HG02981 (cell line): ENCODE data around the gene SYNGR3.
"Not testable (repeated sequence)": the region's sequence is repeated elsewhere in the genome, so short reads cannot be mapped to it uniquely, and the experiment has no call there.

ENCODE experiments used
- ATAC-seq: cut with Tn5 transposase; IDR thresholded peaks from one replicate; pipeline ENCODE4 v1.9.1; 2021; ENCODE audit warnings: mild to moderate bottlenecking, moderate library complexity; ENCODE audit not compliant: unreplicated experiment

Gene SYNGR3

GRCh38 chr16:2006317-2006716, 16.5 kb downstream of the SYNGR3 start:
- no peak for ATAC-seq

DNA sequence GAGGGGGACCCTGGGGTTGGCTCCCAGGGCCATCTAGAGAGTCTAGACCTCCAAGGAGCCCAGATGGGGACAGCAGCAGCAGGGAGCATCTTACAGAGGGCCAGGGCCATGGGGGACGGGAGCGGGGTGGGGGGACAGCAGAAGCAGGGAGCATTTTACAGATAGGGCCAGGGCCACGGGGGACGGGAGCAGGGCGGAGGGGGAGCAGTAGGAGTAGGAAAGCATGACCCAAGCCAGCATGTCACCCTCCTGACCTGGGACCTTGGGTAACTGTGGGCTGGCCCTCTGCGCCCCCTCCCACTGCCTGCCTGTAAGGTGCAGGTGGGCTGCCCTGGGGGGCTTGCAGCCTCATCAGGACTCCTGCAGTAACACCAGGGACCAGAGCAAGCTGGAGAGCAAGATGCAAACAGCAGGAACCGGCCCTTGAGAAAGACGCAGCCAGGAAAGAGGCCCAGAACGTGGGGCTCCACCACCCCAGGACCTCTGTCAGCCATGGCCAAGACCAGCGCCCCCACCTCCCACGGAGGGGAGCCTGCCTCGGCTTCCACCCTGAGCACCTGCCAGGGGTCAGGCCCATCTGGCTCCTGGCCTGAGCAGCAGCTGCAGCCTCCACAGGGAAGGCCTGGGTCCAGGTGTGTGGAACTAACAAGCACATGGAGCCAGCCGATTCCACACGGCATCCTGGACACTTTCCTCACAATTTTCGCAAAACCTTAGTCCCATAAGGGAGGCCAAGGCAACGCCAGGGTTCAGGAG, 17.5 kb downstream of the SYNGR3 start:
- no peak for ATAC-seq

DNA sequence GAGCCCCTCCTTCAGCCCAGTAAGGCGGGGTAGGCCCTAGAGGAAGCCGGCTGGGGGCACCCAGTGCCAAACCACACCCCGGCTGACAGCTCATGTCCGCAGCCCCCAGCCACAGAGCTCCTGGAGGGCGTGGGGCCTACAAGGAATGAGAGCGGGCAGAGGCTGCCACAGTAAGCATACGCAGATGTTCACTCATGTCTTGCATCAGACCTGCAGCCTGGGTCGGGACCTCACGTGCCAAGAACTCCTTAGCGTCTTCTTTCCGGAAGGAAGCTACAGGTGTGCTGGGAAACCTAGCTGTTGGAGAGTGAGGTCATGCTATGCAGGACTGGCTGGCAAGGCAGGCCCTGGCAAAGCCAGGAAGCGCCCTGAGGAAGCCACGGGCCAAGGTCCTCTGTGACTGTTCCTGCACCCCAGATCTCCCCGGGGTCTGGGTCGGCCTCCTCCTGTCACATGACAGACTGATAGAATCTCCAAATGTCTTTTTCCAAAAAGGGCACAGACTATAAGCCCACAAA, 18.3 kb downstream of the SYNGR3 start:
- ATAC-seq, result no peak

GRCh38 chr16:2008631-2009163, 18.9 kb downstream of the SYNGR3 start:
- ATAC-seq, result no peak

GRCh38 chr16:2009164-2009711, 19.5 kb downstream of the SYNGR3 start:
- ATAC-seq, result peak; percentile 23

- ATAC-seq, result peak; percentile 80
Measured at GRCh38 chr16:2009791-2010510, 20.2 kb downstream of the SYNGR3 start, which contains the start of gene ZNF598. Gene ZNF598 (minus strand): TSS chr16:2009821.

DNA sequence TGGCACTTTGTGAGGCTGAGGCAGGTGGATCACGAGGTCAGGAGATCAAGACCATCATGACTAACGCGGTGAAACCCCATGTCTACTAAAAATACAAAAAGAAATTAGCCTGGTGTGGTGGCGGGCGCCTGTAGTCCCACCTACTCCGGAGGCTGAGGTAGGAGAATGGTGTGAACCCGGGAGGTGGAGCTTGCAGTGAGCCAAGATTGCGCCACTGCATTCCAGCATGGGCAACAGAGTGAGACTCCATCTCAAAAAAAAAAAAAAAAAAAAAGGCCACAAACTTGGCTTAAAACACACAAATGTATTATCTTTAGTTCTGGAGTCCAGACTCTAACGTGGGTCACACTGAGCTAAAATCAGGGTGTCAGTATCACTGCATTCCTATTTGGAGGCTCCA, 22.0 kb downstream of the SYNGR3 start:
- ATAC-seq, result not testable (repeated sequence)

- ATAC-seq, result no peak
Measured at GRCh38 chr16:2013527-2013926, 23.8 kb downstream of the SYNGR3 start.

- no peak for ATAC-seq
Measured at GRCh38 chr16:2015117-2015946, 25.6 kb downstream of the SYNGR3 start.

GRCh38 chr16:2015947-2016208, 26.1 kb downstream of the SYNGR3 start:
- ATAC-seq, result no peak

DNA sequence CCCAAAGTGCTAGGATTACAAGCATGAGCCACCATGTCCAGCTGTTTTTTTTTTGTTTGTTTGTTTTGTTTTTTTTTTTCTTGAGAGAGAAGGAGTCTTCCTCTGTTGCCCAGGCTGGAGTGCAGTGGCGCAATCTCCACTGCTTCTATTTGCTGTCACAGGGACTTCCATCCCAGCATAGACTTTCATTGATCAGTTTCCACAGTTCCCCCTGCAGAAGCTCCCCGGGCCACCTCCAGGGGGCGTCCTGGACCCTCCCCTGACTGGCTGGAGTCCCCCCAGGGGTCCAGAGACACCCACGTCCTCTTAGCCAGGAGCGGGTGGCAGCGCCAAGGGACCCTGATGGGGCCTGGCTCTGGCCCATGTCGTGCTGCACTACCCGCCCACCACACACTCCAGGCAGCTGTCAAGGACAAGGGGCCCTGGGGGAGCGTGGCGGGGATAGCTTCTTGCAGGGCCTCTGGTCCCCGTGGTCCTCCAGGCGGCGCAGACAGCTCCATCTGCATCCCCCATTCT, 26.7 kb downstream of the SYNGR3 start:
- no peak for ATAC-seq

GRCh38 chr16:2019518-2019920, 29.7 kb downstream of the SYNGR3 start, which contains the start of gene NPW:
Gene NPW (plus strand): TSS chr16:2019785.
- ATAC-seq, result no peak

DNA sequence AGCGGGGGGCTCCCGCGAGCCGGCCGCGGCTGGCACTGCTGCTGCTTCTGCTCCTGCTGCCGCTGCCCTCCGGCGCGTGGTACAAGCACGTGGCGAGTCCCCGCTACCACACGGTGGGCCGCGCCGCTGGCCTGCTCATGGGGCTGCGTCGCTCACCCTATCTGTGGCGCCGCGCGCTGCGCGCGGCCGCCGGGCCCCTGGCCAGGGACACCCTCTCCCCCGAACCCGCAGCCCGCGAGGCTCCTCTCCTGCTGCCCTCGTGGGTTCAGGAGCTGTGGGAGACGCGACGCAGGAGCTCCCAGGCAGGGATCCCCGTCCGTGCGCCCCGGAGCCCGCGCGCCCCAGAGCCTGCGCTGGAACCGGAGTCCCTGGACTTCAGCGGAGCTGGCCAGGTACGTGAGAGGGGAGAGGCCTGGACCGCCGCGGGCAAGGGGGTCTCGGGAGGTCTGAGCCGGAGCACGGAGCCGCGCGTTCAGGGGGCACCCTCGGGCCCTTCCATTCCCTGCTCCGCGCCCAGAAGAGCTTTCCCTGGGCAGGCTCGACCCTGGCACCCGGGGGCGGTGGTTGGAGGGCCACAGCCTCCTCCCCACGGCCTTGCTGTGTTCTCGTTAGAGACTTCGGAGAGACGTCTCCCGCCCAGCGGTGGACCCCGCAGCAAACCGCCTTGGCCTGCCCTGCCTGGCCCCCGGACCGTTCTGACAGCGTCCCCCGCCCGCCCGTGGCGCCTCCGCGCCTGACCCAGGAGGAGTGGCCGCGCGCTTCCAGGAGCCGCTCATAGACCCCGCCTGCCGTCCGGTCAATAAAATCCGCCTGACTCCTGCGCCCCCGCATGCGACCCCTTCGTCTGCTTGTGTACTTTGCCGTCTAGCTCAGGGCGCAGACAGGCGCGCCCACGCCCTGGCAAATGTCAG, 30.4 kb downstream of the SYNGR3 start:
- no peak for ATAC-seq

GRCh38 chr16:2022723-2023091, 32.9 kb downstream of the SYNGR3 start:
- no peak for ATAC-seq

- peak; percentile 63 for ATAC-seq
Measured at GRCh38 chr16:2023092-2024031, 33.6 kb downstream of the SYNGR3 start.

GRCh38 chr16:2024032-2024420, 34.3 kb downstream of the SYNGR3 start:
- no peak for ATAC-seq

GRCh38 chr16:2025251-2025650, 35.5 kb downstream of the SYNGR3 start:
- ATAC-seq, result no peak

- ATAC-seq, result no peak
Measured at GRCh38 chr16:2025878-2026460, 36.2 kb downstream of the SYNGR3 start.
